ENCODE data around the gene AK5. TPM values are rescaled to one million over a fixed set of nuclear protein-coding genes. Genes with fewer than 3 reads are reported as not detected.

AK5 gene
- total and polyA plus RNA-seq, 2 experiments from 2014 or later = 8.8 to 12.2 TPM

- peaks cover 2% of the 10 kb centered on the region for H3K27me3 Mint-ChIP-seq (ENCODE audit: insufficient read depth, low read depth, poor library complexity)
- Histone ChIP-seq H3K27ac (ENCODE audit: low read depth) (no peak overlapping the region), H3K36me3 (ENCODE audit: insufficient read depth) (no peaks in the 10 kb centered on the region), H3K4me3 (no peak overlapping the region), H4K20me1 (replicated peaks; ENCODE audit: insufficient read depth) (no peaks in the 10 kb centered on the region), H2AFZ (no peak overlapping the region), H3F3A (replicated peaks; ENCODE audit: low read depth) (no peaks in the 10 kb centered on the region), H3K79me2 (replicated peaks; ENCODE audit: insufficient read depth) (no peaks in the 10 kb centered on the region), H3K4me2 (no peak overlapping the region), H3K27me3 (ENCODE audit: insufficient read depth) (no peaks in the 10 kb centered on the region), H3K4me1 (ENCODE audit: insufficient read depth) (peaks cover 4% of the 10 kb centered on the region; the same call in 1 of the 2 replicates), H3K9me2 (ENCODE audit: insufficient read depth) (no peaks in the 10 kb centered on the region)
- no peak overlapping the region for H3K27ac Mint-ChIP-seq
- H3K9me3 Mint-ChIP-seq = no peaks in the 10 kb centered on the region; the same call in 2 of the 3 replicates
- peaks cover 5% of the 10 kb centered on the region; the same call in 2 of the 3 replicates for H3K4me1 Mint-ChIP-seq
- no peak overlapping the region for H3K4me3 Mint-ChIP-seq
- ATAC-seq (no peak), DNase-seq (ENCODE audit: low spot score) (no peak)
- no peaks in the 10 kb centered on the region for H3K36me3 Mint-ChIP-seq (ENCODE audit: low read depth)
- TF ChIP-seq ZNF114 (CRISPR knock-in tag; IDR thresholded peaks at IDR 0.05) = no peak
- no peak for TF ChIP-seq JUNB (IDR thresholded peaks at IDR 0.05; ENCODE audit: unreplicated experiment)
- no peak for TF ChIP-seq EZH2 (IDR thresholded peaks at IDR 0.05; ENCODE audit: low read depth, unreplicated experiment)
- TF ChIP-seq CTCF (conservative IDR thresholded peaks at IDR 0.05; ENCODE audit: low read depth in 2 of 2) = no peak
- TF ChIP-seq EZH2phosphoT487 (IDR thresholded peaks at IDR 0.05; ENCODE audit: unreplicated experiment) = no peak
- TF ChIP-seq, protein P1, sequence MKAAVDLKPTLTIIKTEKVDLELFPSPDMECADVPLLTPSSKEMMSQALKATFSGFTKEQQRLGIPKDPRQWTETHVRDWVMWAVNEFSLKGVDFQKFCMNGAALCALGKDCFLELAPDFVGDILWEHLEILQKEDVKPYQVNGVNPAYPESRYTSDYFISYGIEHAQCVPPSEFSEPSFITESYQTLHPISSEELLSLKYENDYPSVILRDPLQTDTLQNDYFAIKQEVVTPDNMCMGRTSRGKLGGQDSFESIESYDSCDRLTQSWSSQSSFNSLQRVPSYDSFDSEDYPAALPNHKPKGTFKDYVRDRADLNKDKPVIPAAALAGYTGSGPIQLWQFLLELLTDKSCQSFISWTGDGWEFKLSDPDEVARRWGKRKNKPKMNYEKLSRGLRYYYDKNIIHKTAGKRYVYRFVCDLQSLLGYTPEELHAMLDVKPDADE (IDR thresholded peaks at IDR 0.05) = no peak
- no peak for TF ChIP-seq POLR2AphosphoS5 (IDR thresholded peaks at IDR 0.05; ENCODE audit: low read depth)
- TF ChIP-seq ZNF462 (CRISPR knock-in tag; IDR thresholded peaks at IDR 0.05) = no peak
- TF ChIP-seq, protein P2, sequence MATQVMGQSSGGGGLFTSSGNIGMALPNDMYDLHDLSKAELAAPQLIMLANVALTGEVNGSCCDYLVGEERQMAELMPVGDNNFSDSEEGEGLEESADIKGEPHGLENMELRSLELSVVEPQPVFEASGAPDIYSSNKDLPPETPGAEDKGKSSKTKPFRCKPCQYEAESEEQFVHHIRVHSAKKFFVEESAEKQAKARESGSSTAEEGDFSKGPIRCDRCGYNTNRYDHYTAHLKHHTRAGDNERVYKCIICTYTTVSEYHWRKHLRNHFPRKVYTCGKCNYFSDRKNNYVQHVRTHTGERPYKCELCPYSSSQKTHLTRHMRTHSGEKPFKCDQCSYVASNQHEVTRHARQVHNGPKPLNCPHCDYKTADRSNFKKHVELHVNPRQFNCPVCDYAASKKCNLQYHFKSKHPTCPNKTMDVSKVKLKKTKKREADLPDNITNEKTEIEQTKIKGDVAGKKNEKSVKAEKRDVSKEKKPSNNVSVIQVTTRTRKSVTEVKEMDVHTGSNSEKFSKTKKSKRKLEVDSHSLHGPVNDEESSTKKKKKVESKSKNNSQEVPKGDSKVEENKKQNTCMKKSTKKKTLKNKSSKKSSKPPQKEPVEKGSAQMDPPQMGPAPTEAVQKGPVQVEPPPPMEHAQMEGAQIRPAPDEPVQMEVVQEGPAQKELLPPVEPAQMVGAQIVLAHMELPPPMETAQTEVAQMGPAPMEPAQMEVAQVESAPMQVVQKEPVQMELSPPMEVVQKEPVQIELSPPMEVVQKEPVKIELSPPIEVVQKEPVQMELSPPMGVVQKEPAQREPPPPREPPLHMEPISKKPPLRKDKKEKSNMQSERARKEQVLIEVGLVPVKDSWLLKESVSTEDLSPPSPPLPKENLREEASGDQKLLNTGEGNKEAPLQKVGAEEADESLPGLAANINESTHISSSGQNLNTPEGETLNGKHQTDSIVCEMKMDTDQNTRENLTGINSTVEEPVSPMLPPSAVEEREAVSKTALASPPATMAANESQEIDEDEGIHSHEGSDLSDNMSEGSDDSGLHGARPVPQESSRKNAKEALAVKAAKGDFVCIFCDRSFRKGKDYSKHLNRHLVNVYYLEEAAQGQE (IDR thresholded peaks at IDR 0.05; ENCODE audit: unreplicated experiment) = no peak
- TF ChIP-seq CREB1 (CRISPR knock-in tag; IDR thresholded peaks at IDR 0.05; ENCODE audit: low read depth) = no peak
- no peak for TF ChIP-seq NANOG (IDR thresholded peaks at IDR 0.05; ENCODE audit: borderline replicate concordance)
- no peak for TF ChIP-seq ZNF331 (CRISPR knock-in tag; IDR thresholded peaks at IDR 0.05; ENCODE audit: low read depth)
Observed at GRCh38 chr1:77509051-77509492, 227.3 kb downstream of the AK5 start.

Measured in GM23338 (cell line).